HG03280 (cell line): Measurements from ENCODE around the gene TXK.

Source experiments
- ATAC-seq: cut with Tn5 transposase; IDR thresholded peaks from one replicate; pipeline ENCODE4 v1.9.1; 2021; ENCODE audit warnings: mild to moderate bottlenecking, moderate library complexity; ENCODE audit not compliant: unreplicated experiment

Gene TXK

GRCh38 chr4:48108309-48109073, 25.6 kb downstream of the TXK start:
- ATAC-seq = no peak

- ATAC-seq = no peak
These were observed 28.8 kb downstream of the TXK start for GRCh38 chr4:48105230-48105629.

- ATAC-seq = peak; percentile 61
These were observed 30.4 kb downstream of the TXK start for GRCh38 chr4:48103483-48104139.

GRCh38 chr4:48102303-48102702, 31.7 kb downstream of the TXK start:
- no peak for ATAC-seq

GRCh38 chr4:48100256-48100655, 33.8 kb downstream of the TXK start:
- ATAC-seq = no peak

GRCh38 chr4:48095441-48095840, 38.6 kb downstream of the TXK start:
- no peak for ATAC-seq

- no peak for ATAC-seq
These were observed 40.0 kb downstream of the TXK start for GRCh38 chr4:48093991-48094416.

GRCh38 chr4:48090621-48091020, 43.4 kb downstream of the TXK start:
- ATAC-seq = no peak

- ATAC-seq = no peak
These were observed 48.0 kb downstream of the TXK start for GRCh38 chr4:48085821-48086589.

GRCh38 chr4:48082956-48083355, 51.1 kb downstream of the TXK start:
- ATAC-seq = no peak

GRCh38 chr4:48081196-48081595, 52.9 kb downstream of the TXK start:
- ATAC-seq = no peak

- ATAC-seq = no peak
These were observed 54.1 kb downstream of the TXK start for GRCh38 chr4:48079972-48080391.

GRCh38 chr4:48078862-48079655, 55.0 kb downstream of the TXK start:
- ATAC-seq = no peak

GRCh38 chr4:48078425-48078824, 55.6 kb downstream of the TXK start:
- ATAC-seq = no peak

GRCh38 chr4:48074657-48075056, 59.4 kb downstream of the TXK start:
- no peak for ATAC-seq

GRCh38 chr4:48073567-48074103, 60.4 kb downstream of the TXK start:
- ATAC-seq = no peak

GRCh38 chr4:48071191-48071590, 62.9 kb downstream of the TXK start:
- no peak for ATAC-seq

- no peak for ATAC-seq
These were observed 65.0 kb downstream of the TXK start for GRCh38 chr4:48069026-48069425.

GRCh38 chr4:48068182-48068581, 65.9 kb downstream of the TXK start:
- ATAC-seq = no peak

GRCh38 chr4:48067536-48067935, 66.5 kb downstream of the TXK start:
- ATAC-seq = no peak
